ENCODE data around the gene SGSM2. TPM values are rescaled to one million over a fixed set of nuclear protein-coding genes. Genes with fewer than 3 reads are reported as not detected.

SGSM2 gene
- total RNA-seq, 1 experiment from 2014 or later = 49.0 TPM

DNA sequence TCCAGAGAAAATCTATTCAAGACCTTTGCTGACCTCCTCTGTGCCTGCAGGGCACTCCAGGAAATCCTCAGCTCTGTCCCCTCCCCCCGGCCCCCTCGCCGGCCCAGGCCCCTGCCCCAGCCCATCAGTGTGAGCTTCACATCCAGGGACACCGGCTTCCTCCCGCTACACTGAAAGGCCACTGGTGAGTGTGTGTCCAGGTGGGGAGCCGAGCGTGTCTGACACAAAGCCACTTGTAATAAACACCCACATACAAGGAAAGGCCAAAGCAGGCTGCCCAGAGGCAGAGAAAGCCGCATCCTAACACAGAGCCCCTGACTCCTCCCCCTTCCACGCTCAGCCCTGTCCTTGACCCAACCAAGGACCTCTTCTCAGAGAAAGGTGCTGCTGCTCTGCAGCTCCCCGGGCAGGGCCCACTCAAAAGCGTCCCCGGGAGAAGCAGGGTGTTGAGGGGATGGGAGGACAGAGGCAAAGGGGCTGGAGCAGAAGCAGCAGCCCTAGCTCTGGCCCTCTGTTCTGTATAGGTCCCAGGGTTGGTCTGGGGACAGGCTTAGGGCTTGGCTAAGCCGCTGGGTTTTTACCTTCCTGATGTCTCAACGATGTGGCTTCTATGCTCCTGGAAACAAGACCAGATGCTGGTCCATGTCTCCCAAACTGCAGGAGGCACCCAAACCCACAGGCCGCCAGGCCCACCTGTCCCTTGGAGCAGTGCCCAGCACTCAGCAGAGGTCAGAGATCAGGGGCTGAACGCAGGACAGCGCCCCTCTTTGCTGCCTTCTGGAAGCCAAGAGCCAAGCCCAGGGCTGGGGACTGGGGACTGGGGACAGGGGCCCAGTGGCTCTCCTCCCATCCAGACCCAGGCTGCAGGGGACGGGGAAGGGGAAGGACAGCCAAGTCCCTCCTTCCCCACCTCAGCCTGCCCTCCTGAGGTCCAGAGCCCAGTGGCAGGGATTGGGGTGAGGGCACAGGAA, 48.2 kb downstream of the SGSM2 start:
- DNase-seq (ENCODE audit: low read depth, low spot score) = no peak
- POLR2A ChIA-PET = interaction anchor here (0.5 kb wide), 1 partner anchor 309 kb away, joined by 3 read pairs; no protein-coding TSS in a partner anchor
- ATAC-seq = no peak
- in situ Hi-C loops (cut with HindIII; ENCODE audit: low pct_unique_long_range_greater_than_20kb, low sequenced_read_pairs) (no loop called here), intact Hi-C loops (cut with micrococcal nuclease; ENCODE audit: unreplicated experiment) (no loop called here)
- Histone ChIP-seq H3K27ac (ENCODE audit: low read length) (no peak overlapping the region), H3K36me3 (ENCODE audit: control insufficient read depth, insufficient read depth, low read length) (no peaks in the 10 kb centered on the region), H3K9me3 (ENCODE audit: control insufficient read depth, insufficient read depth, low read depth, low read length) (no peaks in the 10 kb centered on the region), H3K4me1 (ENCODE audit: control insufficient read depth, insufficient read depth, low read length) (peaks cover 12% of the 10 kb centered on the region), H3K4me3 (ENCODE audit: low read depth in 2 of 2, low read length in 2 of 2) (no peak overlapping the region), H3K27me3 (ENCODE audit: control insufficient read depth, insufficient read depth, low read length) (no peaks in the 10 kb centered on the region)
- no TSS peak for BruUV-seq (replicated peaks)
- no peak for TF ChIP-seq TCF7L2 (IDR thresholded peaks at IDR 0.05; ENCODE audit: low read depth, low read length)
- TF ChIP-seq, protein P1, sequence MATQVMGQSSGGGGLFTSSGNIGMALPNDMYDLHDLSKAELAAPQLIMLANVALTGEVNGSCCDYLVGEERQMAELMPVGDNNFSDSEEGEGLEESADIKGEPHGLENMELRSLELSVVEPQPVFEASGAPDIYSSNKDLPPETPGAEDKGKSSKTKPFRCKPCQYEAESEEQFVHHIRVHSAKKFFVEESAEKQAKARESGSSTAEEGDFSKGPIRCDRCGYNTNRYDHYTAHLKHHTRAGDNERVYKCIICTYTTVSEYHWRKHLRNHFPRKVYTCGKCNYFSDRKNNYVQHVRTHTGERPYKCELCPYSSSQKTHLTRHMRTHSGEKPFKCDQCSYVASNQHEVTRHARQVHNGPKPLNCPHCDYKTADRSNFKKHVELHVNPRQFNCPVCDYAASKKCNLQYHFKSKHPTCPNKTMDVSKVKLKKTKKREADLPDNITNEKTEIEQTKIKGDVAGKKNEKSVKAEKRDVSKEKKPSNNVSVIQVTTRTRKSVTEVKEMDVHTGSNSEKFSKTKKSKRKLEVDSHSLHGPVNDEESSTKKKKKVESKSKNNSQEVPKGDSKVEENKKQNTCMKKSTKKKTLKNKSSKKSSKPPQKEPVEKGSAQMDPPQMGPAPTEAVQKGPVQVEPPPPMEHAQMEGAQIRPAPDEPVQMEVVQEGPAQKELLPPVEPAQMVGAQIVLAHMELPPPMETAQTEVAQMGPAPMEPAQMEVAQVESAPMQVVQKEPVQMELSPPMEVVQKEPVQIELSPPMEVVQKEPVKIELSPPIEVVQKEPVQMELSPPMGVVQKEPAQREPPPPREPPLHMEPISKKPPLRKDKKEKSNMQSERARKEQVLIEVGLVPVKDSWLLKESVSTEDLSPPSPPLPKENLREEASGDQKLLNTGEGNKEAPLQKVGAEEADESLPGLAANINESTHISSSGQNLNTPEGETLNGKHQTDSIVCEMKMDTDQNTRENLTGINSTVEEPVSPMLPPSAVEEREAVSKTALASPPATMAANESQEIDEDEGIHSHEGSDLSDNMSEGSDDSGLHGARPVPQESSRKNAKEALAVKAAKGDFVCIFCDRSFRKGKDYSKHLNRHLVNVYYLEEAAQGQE (IDR thresholded peaks at IDR 0.05; ENCODE audit: insufficient read depth in 1 of 2, low read depth in 2 of 2, low read length in 1 of 2) = no peak
- no peak for TF ChIP-seq SIN3A (IDR thresholded peaks at IDR 0.05; ENCODE audit: borderline replicate concordance, insufficient read depth, low read depth, low read length)
- TF ChIP-seq, protein P2, sequence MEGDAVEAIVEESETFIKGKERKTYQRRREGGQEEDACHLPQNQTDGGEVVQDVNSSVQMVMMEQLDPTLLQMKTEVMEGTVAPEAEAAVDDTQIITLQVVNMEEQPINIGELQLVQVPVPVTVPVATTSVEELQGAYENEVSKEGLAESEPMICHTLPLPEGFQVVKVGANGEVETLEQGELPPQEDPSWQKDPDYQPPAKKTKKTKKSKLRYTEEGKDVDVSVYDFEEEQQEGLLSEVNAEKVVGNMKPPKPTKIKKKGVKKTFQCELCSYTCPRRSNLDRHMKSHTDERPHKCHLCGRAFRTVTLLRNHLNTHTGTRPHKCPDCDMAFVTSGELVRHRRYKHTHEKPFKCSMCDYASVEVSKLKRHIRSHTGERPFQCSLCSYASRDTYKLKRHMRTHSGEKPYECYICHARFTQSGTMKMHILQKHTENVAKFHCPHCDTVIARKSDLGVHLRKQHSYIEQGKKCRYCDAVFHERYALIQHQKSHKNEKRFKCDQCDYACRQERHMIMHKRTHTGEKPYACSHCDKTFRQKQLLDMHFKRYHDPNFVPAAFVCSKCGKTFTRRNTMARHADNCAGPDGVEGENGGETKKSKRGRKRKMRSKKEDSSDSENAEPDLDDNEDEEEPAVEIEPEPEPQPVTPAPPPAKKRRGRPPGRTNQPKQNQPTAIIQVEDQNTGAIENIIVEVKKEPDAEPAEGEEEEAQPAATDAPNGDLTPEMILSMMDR (IDR thresholded peaks at IDR 0.05) = no peak
- CTCF ChIA-PET = interaction anchor here (4.4 kb wide), 1 partner anchor 31 kb away, joined by 58 read pairs; no protein-coding TSS in a partner anchor

DNA sequence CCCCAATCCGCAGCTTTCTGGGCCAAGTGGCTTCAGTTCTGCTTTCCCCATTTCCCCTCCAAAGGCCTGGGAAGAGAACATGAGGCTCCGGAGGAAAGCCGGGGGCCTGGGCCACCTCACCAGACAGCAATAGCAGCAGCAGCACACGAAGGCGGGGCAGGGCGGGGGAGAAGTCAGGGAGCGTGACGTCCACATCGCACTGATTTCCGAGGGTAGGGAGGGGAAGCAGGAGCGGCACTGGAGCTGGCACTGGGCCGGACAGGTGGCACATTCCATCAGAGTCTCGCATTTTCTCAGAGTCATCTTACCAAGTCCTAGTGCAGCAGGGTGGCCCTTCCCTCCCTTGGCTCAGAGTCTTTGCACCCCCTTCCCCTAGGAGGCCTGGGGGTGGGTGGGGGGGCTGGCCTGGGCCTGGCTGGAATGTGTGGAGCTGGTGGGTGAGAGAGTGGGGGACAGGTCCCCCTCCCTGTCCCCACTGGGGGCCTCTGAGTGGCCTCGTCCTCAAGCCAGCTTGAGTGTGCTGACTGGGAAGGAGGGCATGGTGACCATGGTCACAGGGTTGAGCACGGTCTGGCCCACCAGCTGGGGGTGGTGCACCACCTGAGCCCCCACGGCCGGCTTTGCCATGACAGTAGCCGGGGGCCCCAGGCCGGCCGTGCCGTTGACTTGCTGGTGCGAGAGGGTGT, 49.2 kb downstream of the SGSM2 start:
- Histone ChIP-seq H3K36me3 (ENCODE audit: control insufficient read depth, insufficient read depth, low read length) (no peaks in the 10 kb centered on the region), H3K4me3 (ENCODE audit: low read depth in 2 of 2, low read length in 2 of 2) (no peak overlapping the region), H3K4me1 (ENCODE audit: control insufficient read depth, insufficient read depth, low read length) (peaks cover 14% of the 10 kb centered on the region), H3K9me3 (ENCODE audit: control insufficient read depth, insufficient read depth, low read depth, low read length) (no peaks in the 10 kb centered on the region), H3K27ac (ENCODE audit: low read length) (no peak overlapping the region), H3K27me3 (ENCODE audit: control insufficient read depth, insufficient read depth, low read length) (no peaks in the 10 kb centered on the region)
- in situ Hi-C loops (cut with HindIII; ENCODE audit: low pct_unique_long_range_greater_than_20kb, low sequenced_read_pairs) (no loop called here), intact Hi-C loops (cut with micrococcal nuclease; ENCODE audit: unreplicated experiment) (no loop called here)
- BruUV-seq (replicated peaks) = no TSS peak
- TF ChIP-seq, protein P2 (IDR thresholded peaks at IDR 0.05) = no peak
- TF ChIP-seq POLR2AphosphoS5 (IDR thresholded peaks at IDR 0.05; ENCODE audit: low read depth, low read length) (no peak), SIN3A (IDR thresholded peaks at IDR 0.05; ENCODE audit: borderline replicate concordance, insufficient read depth, low read depth, low read length) (no peak), TCF7L2 (IDR thresholded peaks at IDR 0.05; ENCODE audit: low read depth, low read length) (no peak)
- TF ChIP-seq, protein P1 (IDR thresholded peaks at IDR 0.05; ENCODE audit: insufficient read depth in 1 of 2, low read depth in 2 of 2, low read length in 1 of 2) = no peak
- ChIA-PET POLR2A (interaction anchor here (0.5 kb wide), 1 partner anchor 310 kb away, joined by 3 read pairs; no protein-coding TSS in a partner anchor), CTCF (no interaction called here)
- no peak for DNase-seq (ENCODE audit: low read depth, low spot score)
- ATAC-seq = no peak
